ENCODE measurements around the gene DYNLT1.

GRCh38 chr6:158686311-158686710 lies 41.8 kb upstream of the DYNLT1 start:
- TF ChIP-seq CTCF (conservative IDR thresholded peaks at IDR 0.05; ENCODE audit: low read depth, low read length): no peak
- no peak for TF ChIP-seq EZH2 (IDR thresholded peaks at IDR 0.05; ENCODE audit: low read length, unreplicated experiment)

Measured in PC-3 (cell line).